GM18511 (cell line): ENCODE results near the gene ASCL2.

Source experiments
- ATAC-seq: cut with Tn5 transposase; IDR thresholded peaks from one replicate; pipeline ENCODE4 v1.9.1; 2021; ENCODE audit warnings: mild to moderate bottlenecking, moderate library complexity; ENCODE audit not compliant: unreplicated experiment

ASCL2 gene

GRCh38 chr11:2270322-2271076 is at the start of gene ASCL2:
Gene ASCL2 (minus strand): TSS chr11:2270588. CDS start chr11:2270332, 256 bp downstream.
- ATAC-seq = no peak

- no peak for ATAC-seq
These were observed 49.5 kb upstream of the ASCL2 start for GRCh38 chr11:2319791-2320472.

- ATAC-seq = no peak
These were observed 48.3 kb upstream of the ASCL2 start for GRCh38 chr11:2318707-2319106.

GRCh38 chr11:2318123-2318522 is 47.7 kb upstream of the ASCL2 start:
- no peak for ATAC-seq

- ATAC-seq = no peak
These were observed 47.1 kb upstream of the ASCL2 start for GRCh38 chr11:2317354-2318050.

GRCh38 chr11:2316963-2317244 is 46.5 kb upstream of the ASCL2 start:
- no peak for ATAC-seq

- ATAC-seq = no peak
These were observed 46.0 kb upstream of the ASCL2 start for GRCh38 chr11:2316169-2316962.

GRCh38 chr11:2315395-2316168 is 45.2 kb upstream of the ASCL2 start:
- no peak for ATAC-seq

GRCh38 chr11:2314525-2315394 is 44.4 kb upstream of the ASCL2 start:
- no peak for ATAC-seq

GRCh38 chr11:2314136-2314524 is 43.7 kb upstream of the ASCL2 start:
- ATAC-seq = no peak

GRCh38 chr11:2313051-2313951 is 42.9 kb upstream of the ASCL2 start:
- ATAC-seq = no peak

GRCh38 chr11:2312232-2313042 is 42.0 kb upstream of the ASCL2 start:
- no peak for ATAC-seq

GRCh38 chr11:2311353-2312133 is 41.2 kb upstream of the ASCL2 start:
- no peak for ATAC-seq

- no peak for ATAC-seq
These were observed 40.5 kb upstream of the ASCL2 start for GRCh38 chr11:2310786-2311352.

GRCh38 chr11:2310073-2310785 is 39.8 kb upstream of the ASCL2 start:
- ATAC-seq = no peak
